ENCODE measurements around the gene OPCML.

OPCML gene

GRCh38 chr11:133023232-133023631 lies 509.1 kb downstream of the OPCML start:
- Histone ChIP-seq H3K9me3 (ENCODE audit: insufficient read depth, low read length) (no peaks in the 10 kb centered on the region), H3K79me2 (ENCODE audit: insufficient read depth, low read length) (no peaks in the 10 kb centered on the region), H3F3A (ENCODE audit: insufficient read depth) (no peaks in the 10 kb centered on the region), H3K9me2 (replicated peaks; ENCODE audit: insufficient read depth, low read length) (no peaks in the 10 kb centered on the region), H3K4me2 (ENCODE audit: low read depth, low read length, poor library complexity, severe bottlenecking) (no peak overlapping the region), H3K27me3 (ENCODE audit: low read length) (no peaks in the 10 kb centered on the region), H4K20me1 (ENCODE audit: low read depth, low read length) (no peaks in the 10 kb centered on the region), H3K36me3 (ENCODE audit: low read length) (no peaks in the 10 kb centered on the region), H3K27ac (ENCODE audit: low read depth, low read length) (no peak overlapping the region), H2AFZ (ENCODE audit: low read depth, low read length, severe bottlenecking) (no peak overlapping the region), H3K4me3 (ENCODE audit: insufficient read depth, low read length, poor library complexity, severe bottlenecking) (no peak overlapping the region), H3K9ac (ENCODE audit: low read length) (no peak overlapping the region)
- no peak for TF ChIP-seq CTCF (IDR thresholded peaks at IDR 0.05; ENCODE audit: insufficient read depth, low read length, poor library complexity, severe bottlenecking)
- TF ChIP-seq EZH2phosphoT487 (conservative IDR thresholded peaks at IDR 0.05; ENCODE audit: low read length) = no peak

DNA sequence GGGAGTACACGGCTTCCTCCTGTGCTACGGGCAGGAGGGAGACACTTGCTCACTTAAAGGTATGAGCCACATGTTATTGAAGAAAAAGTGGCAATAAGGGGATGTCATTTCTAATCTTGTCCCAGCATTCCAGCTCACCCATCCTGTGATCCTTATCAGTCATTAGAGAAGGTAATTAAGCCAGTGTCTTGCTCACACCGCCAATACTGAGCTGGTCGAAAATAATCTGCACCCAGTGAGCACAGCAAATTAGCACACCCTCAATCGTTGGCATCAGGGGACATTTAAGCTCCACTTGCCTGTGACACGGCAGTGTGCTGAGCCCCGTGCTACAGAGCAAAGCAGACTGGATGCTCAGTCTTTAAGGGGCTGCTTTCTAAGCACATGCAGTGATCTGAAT lies 510.7 kb downstream of the OPCML start:
- Histone ChIP-seq H3K27me3 (ENCODE audit: low read length) (no peaks in the 10 kb centered on the region), H3K27ac (ENCODE audit: low read depth, low read length) (no peak overlapping the region), H3K9me3 (ENCODE audit: insufficient read depth, low read length) (no peaks in the 10 kb centered on the region), H3K9ac (ENCODE audit: low read length) (no peak overlapping the region), H4K20me1 (ENCODE audit: low read depth, low read length) (no peaks in the 10 kb centered on the region), H3K4me2 (ENCODE audit: low read depth, low read length, poor library complexity, severe bottlenecking) (no peak overlapping the region), H2AFZ (ENCODE audit: low read depth, low read length, severe bottlenecking) (no peak overlapping the region), H3K36me3 (ENCODE audit: low read length) (no peaks in the 10 kb centered on the region), H3F3A (ENCODE audit: insufficient read depth) (no peaks in the 10 kb centered on the region), H3K4me3 (ENCODE audit: insufficient read depth, low read length, poor library complexity, severe bottlenecking) (no peak overlapping the region), H3K9me2 (replicated peaks; ENCODE audit: insufficient read depth, low read length) (no peaks in the 10 kb centered on the region), H3K79me2 (ENCODE audit: insufficient read depth, low read length) (no peaks in the 10 kb centered on the region)
- TF ChIP-seq CTCF (IDR thresholded peaks at IDR 0.05; ENCODE audit: insufficient read depth, low read length, poor library complexity, severe bottlenecking) = no peak
- no peak for TF ChIP-seq EZH2phosphoT487 (conservative IDR thresholded peaks at IDR 0.05; ENCODE audit: low read length)

DNA sequence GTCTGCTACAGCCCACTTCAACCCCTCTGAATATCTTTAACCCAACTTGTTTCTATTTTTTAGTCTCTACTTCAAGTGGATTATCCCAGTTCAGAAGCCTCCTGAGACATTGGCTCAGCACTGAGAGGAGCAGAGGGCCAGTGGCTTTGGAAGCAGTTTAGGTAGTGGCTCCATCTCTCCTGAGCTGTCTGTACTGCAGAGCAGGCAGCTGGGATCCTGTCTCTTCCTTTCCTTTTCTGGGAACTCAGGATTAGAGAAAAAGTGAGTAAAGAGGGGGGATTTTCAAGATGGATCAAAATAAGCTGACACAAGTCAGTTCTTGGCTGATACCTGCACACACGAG lies 512.0 kb downstream of the OPCML start:
- Histone ChIP-seq H3K4me2 (ENCODE audit: low read depth, low read length, poor library complexity, severe bottlenecking) (no peak overlapping the region), H2AFZ (ENCODE audit: low read depth, low read length, severe bottlenecking) (no peak overlapping the region), H3K9me3 (ENCODE audit: insufficient read depth, low read length) (no peaks in the 10 kb centered on the region), H3K79me2 (ENCODE audit: insufficient read depth, low read length) (no peaks in the 10 kb centered on the region), H3K9ac (ENCODE audit: low read length) (no peak overlapping the region), H3K4me3 (ENCODE audit: insufficient read depth, low read length, poor library complexity, severe bottlenecking) (no peak overlapping the region), H3K27me3 (ENCODE audit: low read length) (no peaks in the 10 kb centered on the region), H3F3A (ENCODE audit: insufficient read depth) (no peaks in the 10 kb centered on the region), H3K27ac (ENCODE audit: low read depth, low read length) (no peak overlapping the region), H3K36me3 (ENCODE audit: low read length) (no peaks in the 10 kb centered on the region), H3K9me2 (replicated peaks; ENCODE audit: insufficient read depth, low read length) (no peaks in the 10 kb centered on the region), H4K20me1 (ENCODE audit: low read depth, low read length) (no peaks in the 10 kb centered on the region)
- TF ChIP-seq EZH2phosphoT487 (conservative IDR thresholded peaks at IDR 0.05; ENCODE audit: low read length) (no peak), CTCF (IDR thresholded peaks at IDR 0.05; ENCODE audit: insufficient read depth, low read length, poor library complexity, severe bottlenecking) (no peak)
